ENCODE data around the gene OSTN. TPM values are rescaled to one million over a fixed set of nuclear protein-coding genes. Genes with fewer than 3 reads are reported as not detected.
A peak's percentile ranks its signal among the peaks of the same experiment; 100 is the strongest.

The OSTN gene
- 0.11 and 0.14 TPM in 2 replicates for total RNA-seq
- long read RNA-seq, result 0 reads

DNA sequence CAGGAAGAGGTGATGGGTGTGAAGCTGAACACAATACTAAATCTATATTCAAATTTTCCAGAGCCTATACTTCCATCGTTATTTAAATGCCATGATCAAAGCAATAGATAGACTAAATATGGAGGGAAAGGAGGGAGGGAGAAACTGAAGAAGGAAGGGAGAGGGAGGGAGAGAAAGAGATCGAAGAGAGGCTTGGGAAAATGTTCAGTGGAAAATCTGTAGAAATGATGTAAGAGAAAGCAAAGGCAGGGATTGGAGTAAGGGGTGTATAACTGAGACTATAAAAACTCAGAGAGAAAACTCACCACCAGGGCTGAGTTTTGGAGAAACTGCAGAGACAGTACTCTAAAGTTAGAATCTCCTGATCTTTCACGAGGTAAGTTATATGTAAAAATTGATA lies at the start of gene OSTN:
Gene OSTN (plus strand): TSS at position 310 of the 400 bp plus-strand sequence. CDS start 13,292 bp downstream, outside the sequence.
- Mint-ChIP-seq H3K27ac (no peak within 1 kb of the TSS), H3K9me3 (ENCODE audit: low read depth) (no peaks in the 10 kb centered on the region), H3K36me3 (ENCODE audit: insufficient read depth) (no peaks in the 10 kb centered on the region), H3K4me3 (ENCODE audit: low read depth) (no peak within 1 kb of the TSS), H3K27me3 (peaks cover 4% of the 10 kb centered on the region), H3K4me1 (ENCODE audit: low read depth) (no peaks in the 10 kb centered on the region)
- DNase-seq (ENCODE audit: low spot score, unreplicated experiment), result no peak
- TF ChIP-seq, protein P1, sequence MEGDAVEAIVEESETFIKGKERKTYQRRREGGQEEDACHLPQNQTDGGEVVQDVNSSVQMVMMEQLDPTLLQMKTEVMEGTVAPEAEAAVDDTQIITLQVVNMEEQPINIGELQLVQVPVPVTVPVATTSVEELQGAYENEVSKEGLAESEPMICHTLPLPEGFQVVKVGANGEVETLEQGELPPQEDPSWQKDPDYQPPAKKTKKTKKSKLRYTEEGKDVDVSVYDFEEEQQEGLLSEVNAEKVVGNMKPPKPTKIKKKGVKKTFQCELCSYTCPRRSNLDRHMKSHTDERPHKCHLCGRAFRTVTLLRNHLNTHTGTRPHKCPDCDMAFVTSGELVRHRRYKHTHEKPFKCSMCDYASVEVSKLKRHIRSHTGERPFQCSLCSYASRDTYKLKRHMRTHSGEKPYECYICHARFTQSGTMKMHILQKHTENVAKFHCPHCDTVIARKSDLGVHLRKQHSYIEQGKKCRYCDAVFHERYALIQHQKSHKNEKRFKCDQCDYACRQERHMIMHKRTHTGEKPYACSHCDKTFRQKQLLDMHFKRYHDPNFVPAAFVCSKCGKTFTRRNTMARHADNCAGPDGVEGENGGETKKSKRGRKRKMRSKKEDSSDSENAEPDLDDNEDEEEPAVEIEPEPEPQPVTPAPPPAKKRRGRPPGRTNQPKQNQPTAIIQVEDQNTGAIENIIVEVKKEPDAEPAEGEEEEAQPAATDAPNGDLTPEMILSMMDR (IDR thresholded peaks at IDR 0.05; ENCODE audit: unreplicated experiment), result no peak

DNA sequence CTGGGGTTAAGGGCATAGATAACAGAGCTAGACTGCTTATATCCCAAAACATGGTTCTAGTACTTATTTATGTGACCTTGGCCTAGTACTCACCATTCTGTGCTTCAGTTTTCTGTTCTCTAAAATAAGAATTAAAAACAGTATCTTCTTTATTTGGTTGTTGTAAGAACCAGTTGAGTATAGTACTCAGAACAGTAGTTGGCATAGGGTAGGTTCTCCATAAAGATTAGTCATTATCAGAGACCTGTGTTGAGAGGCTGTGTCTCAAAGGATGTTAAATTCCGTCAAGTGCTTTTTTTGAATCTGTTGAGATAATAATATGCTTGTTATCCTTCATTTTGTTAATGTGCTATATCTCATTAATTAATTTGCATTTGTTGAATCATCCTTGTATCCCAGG lies 47.4 kb upstream of the OSTN start:
- H3K4me3 Mint-ChIP-seq (ENCODE audit: low read depth), result no peak overlapping the region
- H3K27me3 Mint-ChIP-seq, result no peaks in the 10 kb centered on the region
- H3K9me3 Mint-ChIP-seq (ENCODE audit: low read depth), result peaks cover 19% of the 10 kb centered on the region
- TF ChIP-seq, protein P1 (IDR thresholded peaks at IDR 0.05; ENCODE audit: unreplicated experiment), result no peak
- H3K4me1 Mint-ChIP-seq (ENCODE audit: low read depth), result no peaks in the 10 kb centered on the region
- no peaks in the 10 kb centered on the region for H3K36me3 Mint-ChIP-seq (ENCODE audit: insufficient read depth)
- DNase-seq (ENCODE audit: low spot score, unreplicated experiment), result no peak
- H3K27ac Mint-ChIP-seq, result no peak overlapping the region

GRCh38 chr3:191154827-191155226 lies 44.2 kb upstream of the OSTN start:
- Mint-ChIP-seq H3K4me3 (ENCODE audit: low read depth) (no peak overlapping the region), H3K9me3 (ENCODE audit: low read depth) (peaks cover 19% of the 10 kb centered on the region), H3K27me3 (no peaks in the 10 kb centered on the region), H3K4me1 (ENCODE audit: low read depth) (peaks cover 10% of the 10 kb centered on the region), H3K27ac (no peak overlapping the region), H3K36me3 (ENCODE audit: insufficient read depth) (no peaks in the 10 kb centered on the region)
- DNase-seq (ENCODE audit: low spot score, unreplicated experiment), result no peak
- TF ChIP-seq, protein P1 (IDR thresholded peaks at IDR 0.05; ENCODE audit: unreplicated experiment), result no peak

GRCh38 chr3:191158247-191158646 lies 40.8 kb upstream of the OSTN start:
- Mint-ChIP-seq H3K36me3 (ENCODE audit: insufficient read depth) (no peaks in the 10 kb centered on the region), H3K4me1 (ENCODE audit: low read depth) (peaks cover 10% of the 10 kb centered on the region)
- DNase-seq (ENCODE audit: low spot score, unreplicated experiment), result no peak

GRCh38 chr3:191158815-191159214 lies 40.2 kb upstream of the OSTN start:
- peaks cover 10% of the 10 kb centered on the region for H3K4me1 Mint-ChIP-seq (ENCODE audit: low read depth)
- H3K36me3 Mint-ChIP-seq (ENCODE audit: insufficient read depth), result no peaks in the 10 kb centered on the region
- TF ChIP-seq, protein P1 (IDR thresholded peaks at IDR 0.05; ENCODE audit: unreplicated experiment), result no peak
- DNase-seq (ENCODE audit: low spot score, unreplicated experiment), result no peak
- no peak overlapping the region for H3K27ac Mint-ChIP-seq
- no peaks in the 10 kb centered on the region for H3K27me3 Mint-ChIP-seq
- H3K9me3 Mint-ChIP-seq (ENCODE audit: low read depth), result peaks cover 26% of the 10 kb centered on the region
- no peak overlapping the region for H3K4me3 Mint-ChIP-seq (ENCODE audit: low read depth)

More at GRCh38 chr3:191158247-191158646, 40.8 kb upstream of the OSTN start:
- TF ChIP-seq, protein P1 (IDR thresholded peaks at IDR 0.05; ENCODE audit: unreplicated experiment), result no peak
- peak overlapping the region; percentile 25 for H3K27ac Mint-ChIP-seq
- no peaks in the 10 kb centered on the region for H3K27me3 Mint-ChIP-seq
- no peak overlapping the region for H3K4me3 Mint-ChIP-seq (ENCODE audit: low read depth)
- H3K9me3 Mint-ChIP-seq (ENCODE audit: low read depth), result peaks cover 30% of the 10 kb centered on the region
